Measurements from ENCODE around the gene AKAP9.

DNA sequence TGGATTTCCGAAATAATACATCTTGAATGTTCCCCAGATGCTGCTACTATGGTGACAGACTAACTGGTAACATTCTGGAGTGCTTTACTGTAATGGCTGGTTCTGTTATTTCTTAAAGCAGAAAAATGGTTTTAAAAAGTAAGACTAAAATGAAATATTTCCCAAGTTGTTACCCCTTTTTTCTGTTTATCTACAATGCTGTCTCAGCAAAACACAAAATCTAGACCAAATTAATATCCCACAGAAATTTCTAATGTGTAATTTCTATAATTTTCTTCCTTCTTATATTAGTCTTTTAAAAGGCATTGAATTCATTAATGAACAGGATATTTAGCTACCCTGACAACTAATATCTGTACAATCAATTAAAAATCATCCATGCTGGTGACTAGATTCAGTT lies 41.1 kb upstream of the AKAP9 start:
- TF ChIP-seq POLR2A (IDR thresholded peaks at IDR 0.05) = no peak
- TF ChIP-seq, protein P1, sequence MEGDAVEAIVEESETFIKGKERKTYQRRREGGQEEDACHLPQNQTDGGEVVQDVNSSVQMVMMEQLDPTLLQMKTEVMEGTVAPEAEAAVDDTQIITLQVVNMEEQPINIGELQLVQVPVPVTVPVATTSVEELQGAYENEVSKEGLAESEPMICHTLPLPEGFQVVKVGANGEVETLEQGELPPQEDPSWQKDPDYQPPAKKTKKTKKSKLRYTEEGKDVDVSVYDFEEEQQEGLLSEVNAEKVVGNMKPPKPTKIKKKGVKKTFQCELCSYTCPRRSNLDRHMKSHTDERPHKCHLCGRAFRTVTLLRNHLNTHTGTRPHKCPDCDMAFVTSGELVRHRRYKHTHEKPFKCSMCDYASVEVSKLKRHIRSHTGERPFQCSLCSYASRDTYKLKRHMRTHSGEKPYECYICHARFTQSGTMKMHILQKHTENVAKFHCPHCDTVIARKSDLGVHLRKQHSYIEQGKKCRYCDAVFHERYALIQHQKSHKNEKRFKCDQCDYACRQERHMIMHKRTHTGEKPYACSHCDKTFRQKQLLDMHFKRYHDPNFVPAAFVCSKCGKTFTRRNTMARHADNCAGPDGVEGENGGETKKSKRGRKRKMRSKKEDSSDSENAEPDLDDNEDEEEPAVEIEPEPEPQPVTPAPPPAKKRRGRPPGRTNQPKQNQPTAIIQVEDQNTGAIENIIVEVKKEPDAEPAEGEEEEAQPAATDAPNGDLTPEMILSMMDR (IDR thresholded peaks at IDR 0.05) = no peak
